HG03460 (cell line): ENCODE data around the gene RAD51D.
A peak's percentile ranks its signal among the peaks of the same experiment; 100 is the strongest.
"Not testable (repeated sequence)": the region's sequence is repeated elsewhere in the genome, so short reads cannot be mapped to it uniquely, and the experiment has no call there.

ENCODE experiments used
- ATAC-seq: cut with Tn5 transposase; IDR thresholded peaks from one replicate; pipeline ENCODE4 v1.9.1; 2021; ENCODE audit not compliant: unreplicated experiment

The RAD51D gene

DNA sequence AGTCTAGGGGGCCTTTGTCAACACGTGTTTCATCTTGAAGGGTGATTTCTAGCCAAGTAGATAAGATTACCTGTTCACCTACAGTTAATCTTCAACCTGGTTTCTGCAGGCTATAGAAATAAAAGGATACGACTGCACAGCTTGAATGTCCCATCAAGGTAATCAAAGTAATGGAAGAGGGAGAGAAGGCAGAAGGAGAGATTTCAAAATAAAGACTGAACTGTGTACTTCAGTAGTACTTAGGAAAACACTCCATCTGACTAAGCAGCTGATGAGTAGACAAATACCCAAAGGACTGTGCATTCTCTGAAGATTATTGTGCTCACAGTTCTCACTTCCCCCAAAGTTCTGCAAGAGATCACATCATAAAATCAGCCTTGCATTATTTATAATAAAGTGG lies 50.3 kb downstream of the RAD51D start:
- no peak for ATAC-seq

DNA sequence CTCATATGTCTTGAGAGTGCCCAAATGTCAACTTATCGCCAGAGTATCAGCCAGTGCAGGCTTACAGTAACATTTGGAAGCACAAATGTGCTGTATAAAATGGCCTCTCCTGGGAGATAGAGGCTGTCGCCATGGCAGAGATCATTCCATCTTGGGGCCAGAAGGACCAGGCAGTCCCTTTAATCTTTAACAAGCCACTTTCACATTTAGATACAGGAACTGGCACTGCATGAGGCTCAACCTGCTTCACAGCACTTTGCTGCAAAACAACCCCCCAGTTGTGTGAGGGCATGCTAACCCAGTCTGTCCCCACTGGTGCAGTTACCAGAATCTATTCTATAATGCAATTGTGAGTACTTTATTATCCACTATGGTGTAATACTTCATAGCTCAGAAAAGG lies 51.4 kb downstream of the RAD51D start:
- no peak for ATAC-seq

DNA sequence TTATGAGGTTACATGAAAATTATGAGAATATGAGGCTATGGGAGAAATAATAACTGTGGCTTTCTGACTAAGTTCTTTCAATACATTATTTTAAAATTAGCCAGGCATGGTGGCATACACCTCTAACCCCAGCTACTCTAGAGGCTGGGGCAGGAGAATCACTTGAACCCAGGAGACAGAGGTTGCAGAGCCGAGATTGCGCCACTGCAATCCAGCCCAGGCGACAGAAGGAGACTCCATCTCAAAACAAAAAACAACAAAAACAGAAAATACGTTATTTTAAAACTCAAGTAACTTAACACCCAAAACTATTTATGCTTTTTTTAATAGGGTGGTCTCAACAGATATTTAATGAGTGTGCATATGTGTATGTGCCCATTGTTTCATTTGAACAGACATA lies 53.8 kb downstream of the RAD51D start:
- no peak for ATAC-seq

DNA sequence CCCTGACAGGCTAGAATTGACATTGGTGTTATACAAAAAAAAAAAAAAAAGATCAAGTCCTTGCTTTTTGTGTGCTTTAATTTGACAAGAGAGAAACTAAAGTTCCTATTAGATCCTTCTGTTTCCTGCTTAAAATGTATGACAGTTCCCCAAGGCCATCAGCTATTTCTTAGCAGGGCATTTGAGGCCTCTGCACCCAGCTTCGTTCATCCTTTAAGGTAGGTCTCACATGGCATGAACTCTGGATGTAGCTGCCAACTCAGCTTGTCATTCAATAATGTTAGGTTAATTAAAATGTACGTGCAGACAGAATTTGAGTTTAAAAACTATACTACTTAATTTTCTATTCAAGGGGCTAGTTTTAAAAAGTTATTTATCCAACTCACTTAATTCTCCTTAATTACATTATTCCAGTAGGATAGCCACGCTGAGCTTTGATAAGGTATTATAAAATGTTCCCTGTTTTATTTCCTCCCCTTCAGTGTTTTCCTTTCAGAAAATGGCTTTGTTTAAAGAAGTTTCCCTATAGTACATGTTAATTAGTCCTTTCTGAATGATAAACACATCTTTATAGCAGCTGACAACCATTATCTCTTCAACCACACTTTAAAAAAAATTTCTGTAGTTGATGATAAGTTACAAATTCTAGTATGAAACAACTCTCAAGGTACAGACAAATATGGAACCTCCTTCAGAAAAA lies 55.0 kb downstream of the RAD51D start:
- no peak for ATAC-seq

DNA sequence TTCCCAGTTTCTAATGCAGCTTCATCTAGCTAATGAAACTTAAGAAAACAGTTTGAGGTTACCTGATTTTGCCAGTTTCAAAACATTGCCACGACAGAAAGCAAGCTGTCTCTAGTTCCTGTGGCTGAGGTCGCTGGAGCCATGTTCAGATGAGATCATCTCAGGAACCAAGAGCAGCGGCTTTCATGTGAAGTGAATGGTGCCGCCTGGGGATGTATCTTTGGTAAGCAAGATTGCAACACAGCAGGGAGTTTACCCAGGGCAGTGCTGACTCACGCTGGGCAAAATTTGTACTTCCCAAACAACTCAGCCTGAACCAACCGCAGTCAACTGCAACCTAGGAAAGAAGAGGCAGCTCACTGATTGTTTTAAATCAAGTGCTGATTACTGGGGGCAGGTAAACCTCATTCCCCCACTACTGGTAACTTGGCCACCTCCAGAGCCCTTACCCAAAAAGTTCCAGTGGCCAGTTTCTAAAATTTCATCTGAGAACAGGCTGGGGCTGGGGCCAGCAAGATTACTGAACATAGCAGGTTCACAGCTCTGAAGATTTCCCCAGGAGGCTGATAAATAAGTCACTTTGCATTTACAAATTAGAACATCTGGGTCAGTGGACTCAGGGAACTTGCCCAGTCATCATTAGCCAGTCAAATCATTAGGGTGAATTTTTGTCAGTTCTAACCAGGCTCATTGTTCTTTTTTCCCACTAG lies 56.0 kb downstream of the RAD51D start, which contains the start of gene RFFL:
RFFL (minus strand) TSS at position 194 of the 710 bp plus-strand sequence. CDS start 37,154 bp downstream, outside the sequence.
- peak; percentile 86 for ATAC-seq

DNA sequence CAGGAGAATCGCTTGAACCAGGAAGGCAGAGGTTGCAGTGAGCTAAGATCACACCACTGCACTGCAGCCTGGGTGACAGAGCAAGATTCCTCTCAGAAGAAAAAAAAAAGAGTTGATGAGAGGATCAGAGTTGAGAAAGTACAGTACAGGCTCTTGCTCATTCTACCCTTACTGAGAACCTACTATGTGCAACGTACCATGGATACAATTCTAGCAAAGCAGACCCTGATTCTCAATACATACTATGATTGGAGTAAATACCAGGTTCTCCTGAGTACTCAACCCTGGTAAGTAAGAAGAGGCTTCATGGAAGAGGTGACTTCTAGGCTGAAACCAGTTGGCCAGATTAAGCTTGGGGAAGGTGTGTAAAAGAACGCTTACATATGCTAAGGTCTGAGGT lies 57.4 kb downstream of the RAD51D start:
- no peak for ATAC-seq

DNA sequence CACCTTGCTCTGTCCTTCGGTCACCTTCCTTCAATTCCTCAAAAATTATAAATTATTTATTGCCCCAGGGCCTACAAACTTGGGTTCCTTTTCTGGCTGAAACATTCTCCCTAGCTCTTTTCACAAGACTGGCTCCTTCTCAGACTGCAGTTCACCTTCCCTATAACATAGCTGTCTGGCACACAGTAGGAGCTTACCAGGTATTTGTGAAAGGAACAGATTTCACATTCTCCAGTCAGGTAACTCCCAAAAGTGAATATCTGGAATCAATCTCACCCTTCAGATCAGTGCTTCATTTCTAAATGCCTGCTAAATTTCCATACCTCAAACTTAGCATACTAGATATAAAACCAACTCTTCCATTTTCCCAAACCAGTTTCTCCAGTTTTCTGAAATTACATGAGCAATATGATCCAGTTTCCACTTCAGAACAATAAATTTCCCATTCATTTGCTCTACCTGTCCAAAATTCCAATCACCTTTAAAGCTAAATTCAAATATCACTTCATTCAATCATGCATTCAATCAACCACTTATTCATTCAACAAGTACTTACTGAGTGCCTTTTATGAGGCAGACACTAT lies 62.2 kb downstream of the RAD51D start:
- no peak for ATAC-seq

DNA sequence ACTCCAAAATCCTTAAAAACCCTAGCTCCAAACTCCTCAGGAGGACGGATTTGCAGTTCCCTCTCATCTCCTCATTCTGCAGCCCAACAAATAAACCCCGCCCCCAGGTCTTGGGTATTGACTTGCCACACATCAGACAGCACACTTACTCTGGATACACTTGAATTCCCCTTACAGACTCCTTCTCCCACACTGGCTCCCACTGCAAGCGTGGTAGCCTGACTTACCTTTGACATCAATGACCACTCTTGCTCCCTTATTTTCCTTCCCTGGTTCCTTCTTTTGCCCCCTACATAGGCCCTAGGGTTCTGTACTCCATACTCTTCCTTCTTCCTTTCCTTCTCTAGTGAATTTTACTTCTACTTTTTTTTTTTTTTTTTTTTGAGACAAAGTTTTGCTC lies 63.6 kb downstream of the RAD51D start:
- no peak for ATAC-seq

DNA sequence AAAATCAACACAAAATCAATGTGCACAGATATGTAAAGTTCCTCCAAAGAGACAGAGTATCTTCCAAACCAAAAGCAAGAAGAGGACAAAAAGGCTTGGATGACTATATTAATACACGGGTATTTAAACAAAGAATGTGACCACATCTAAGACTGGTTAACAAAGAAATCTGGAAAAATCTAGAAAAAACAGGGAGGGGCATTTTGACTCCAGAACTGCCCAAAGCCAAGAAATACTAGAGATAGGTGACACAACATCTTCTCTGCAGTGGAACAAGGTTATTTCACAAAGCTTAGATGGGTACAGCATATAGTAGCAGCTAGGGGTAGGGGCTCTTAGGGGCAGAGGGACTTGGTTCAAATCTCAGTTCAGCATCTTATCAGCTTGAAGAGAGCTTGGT lies 66.5 kb downstream of the RAD51D start:
- no peak for ATAC-seq

DNA sequence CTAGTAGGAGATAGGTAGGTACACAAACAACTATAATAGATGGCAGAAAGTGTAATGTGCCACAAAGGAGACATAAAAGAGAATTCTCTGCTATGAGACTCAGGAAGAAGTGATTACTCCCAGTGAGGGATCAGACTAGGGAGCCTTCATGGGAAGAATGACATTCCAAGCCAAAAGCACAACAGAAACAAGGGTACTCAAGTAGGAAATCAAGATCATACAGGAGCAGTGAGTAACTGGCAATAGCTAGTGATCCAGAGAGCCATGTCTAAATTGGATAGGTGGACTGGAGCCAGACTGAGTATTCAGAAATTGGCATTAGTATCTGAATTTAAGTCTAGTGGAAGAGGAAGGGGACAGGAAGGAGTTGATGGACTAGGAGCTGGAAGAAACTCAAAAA lies 66.9 kb downstream of the RAD51D start:
- no peak for ATAC-seq

DNA sequence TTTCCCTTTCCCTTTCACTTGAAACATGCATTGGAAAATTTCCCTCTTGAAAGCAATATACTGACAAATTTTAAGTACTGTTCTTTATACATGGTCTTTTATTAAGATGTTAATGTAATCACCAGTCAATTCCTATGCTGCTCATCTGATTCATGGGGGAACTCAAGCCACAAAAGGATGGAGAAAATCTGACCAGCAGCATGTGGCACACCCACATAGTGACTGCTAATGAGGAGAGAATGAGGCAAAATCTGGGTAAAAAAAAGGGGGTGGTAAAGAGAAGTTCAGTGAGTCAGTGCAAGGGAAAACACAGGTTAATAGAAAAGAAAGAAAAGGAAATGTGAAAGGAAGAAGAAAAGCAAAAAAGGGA lies 67.4 kb downstream of the RAD51D start:
- ATAC-seq: no peak

DNA sequence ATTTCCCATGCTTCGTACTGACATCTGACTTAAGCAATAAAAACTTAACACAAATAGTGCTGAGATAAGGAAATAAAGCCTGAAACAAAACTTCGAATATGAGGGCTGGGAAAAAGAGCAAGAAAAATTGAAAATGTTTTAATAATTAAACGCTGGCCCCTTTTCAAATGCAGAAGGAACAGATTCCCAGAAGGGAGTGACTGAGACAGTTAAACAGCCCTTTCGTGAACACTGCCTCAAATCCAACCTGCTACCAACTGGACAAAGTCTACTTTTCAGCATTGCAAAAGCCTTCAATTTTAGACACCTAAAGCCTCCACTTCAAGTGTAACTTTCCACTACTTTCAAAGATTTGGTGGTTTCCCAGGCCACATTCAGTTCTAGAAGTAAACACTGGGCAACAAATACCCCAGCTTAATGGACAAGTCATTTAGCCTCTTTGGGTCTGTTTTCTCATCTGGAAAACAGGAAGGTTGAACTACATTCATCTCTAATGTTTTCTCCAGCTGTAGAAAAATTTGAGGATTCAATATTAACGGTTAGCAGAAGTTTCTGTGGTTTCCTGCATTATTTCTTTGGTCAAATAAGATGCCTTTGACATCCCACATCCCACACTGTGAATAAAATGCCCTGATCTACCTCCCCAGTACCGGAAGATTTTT lies 68.0 kb downstream of the RAD51D start:
- ATAC-seq: peak; percentile 34

DNA sequence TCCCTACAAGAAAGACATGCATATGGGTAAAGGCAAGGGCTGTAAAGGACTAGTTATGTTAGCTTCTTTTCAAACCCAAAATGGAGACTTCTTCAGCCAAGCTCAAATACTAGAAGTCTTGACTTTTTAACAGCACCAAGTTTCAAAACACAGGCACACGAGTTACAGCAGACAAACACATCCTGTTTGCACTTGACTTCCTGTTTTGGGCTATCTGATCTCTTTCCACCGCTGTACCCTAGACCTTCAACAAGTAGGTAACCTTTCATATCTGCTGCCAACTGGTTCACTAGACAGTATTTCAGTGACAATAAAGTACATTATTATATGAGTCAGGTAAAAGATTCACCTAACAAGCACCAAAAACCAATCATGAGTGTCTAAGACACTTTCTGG lies 68.5 kb downstream of the RAD51D start:
- ATAC-seq: peak; percentile 61

DNA sequence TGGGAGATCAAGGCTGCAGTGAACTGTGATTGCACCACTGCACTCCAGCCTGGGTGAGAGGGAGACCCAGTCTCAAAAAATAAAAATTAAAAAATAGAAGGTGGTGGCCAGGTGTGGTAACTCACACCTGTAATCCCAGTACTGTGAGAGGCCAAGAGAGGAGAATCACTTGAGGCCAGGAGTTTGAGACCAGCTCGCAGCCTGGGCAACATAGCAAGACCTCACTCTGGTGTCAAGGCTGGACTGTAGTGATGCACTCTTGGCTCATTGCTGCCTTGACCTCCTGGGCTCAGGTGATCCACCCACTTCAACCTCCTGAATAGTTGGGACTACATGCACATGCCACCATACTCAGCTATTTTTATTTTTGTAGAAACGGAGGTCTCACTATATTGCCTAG lies 69.5 kb downstream of the RAD51D start:
- ATAC-seq: no peak

DNA sequence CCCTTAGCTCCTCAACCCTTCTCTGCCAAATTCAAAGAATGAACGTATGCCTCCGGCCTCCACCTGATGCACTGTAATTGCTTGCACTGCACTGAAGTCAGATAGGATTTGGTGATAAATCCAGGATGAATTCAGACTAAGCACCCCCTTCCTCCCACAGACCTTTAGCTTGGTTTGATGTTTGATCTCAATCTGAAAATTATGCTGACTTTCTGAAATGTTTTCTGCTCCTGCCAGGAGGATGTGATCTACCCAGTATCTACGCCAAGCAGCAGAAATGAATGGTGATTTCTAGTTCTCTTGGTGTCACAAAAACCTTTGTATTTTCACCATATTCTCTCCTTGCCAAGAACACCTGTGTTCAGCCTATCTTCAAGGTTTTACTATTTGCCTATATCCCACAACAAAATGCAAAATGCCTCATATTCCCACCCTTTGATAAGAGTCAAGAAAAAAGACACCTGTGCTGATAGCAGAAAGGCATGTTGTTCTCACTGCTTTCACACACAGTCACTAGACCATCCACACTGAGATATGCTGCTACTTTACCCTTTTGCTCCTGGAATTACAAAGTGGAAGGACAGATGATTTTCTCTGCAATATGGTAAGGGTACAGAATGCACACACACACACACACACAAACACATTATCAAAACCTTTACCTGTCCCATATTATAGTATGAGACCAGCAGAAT lies 70.8 kb downstream of the RAD51D start:
- no peak for ATAC-seq

DNA sequence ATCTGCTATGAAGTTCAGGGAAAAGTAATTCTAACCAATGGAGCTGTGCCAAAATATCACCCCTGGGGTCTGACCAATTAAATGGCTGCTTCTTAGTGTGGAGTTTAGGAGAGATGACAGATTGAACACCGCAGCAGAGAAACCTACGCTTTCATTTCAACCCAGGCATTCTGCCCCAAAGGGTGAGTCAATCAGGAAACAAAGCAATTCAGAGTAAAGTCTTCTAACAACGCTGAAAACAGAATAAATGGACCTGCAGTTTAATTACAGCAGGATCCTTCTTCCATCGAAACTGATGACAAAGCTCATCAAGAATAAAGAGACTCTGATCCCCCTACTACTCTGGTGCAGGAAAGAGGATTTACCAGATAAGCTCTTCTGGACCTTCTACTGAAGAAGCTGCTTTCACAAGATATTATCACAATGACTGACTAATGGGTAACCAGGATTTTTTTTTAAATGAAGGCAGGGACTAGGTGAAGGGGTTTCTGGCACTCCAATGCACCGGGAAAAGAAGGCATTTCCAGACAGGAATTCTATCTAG lies 72.8 kb downstream of the RAD51D start:
- no peak for ATAC-seq

DNA sequence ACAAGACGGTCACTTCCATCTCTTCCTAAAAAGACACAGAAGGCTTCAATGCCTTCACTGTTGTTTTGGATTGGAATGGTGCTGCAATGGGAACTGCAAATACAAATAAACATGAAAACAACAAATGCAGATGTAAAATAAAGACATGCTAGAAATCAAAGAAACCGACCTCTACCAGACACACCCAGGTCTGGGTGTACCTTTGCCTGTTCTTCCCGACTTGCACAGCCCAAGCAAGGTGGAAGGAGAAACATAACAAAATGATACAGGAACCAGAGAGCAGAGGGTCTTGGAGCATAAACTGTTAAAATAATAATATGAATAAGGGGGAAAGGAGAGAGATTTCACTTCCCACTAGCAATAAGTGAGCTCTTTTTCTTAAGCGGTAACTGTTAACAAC lies 73.4 kb downstream of the RAD51D start:
- no peak for ATAC-seq

DNA sequence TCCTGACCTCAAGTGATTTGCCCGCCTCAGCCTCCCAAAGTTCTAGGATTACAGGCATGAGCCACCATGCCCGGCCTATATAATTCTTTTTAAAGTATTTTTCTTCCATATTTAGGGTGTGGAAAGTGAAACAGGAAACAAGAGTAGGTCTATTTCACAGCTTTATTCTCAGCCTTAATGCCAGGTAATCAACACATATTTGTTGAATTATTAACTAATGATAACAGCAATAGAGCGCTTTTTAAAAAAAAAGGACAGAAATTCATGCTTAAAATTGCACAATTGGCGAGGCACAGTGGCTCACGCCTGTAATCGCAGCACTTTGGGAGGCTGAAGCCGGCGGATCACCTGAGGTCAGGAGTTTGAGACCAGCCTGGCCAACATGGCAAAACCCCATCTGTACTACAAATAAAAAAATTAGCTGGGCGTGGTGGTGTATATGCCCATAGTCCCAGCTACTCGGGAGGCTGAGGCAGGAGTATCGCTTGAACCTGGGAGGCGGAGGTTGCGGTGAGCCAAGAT lies 74.1 kb downstream of the RAD51D start:
- not testable (repeated sequence) for ATAC-seq

DNA sequence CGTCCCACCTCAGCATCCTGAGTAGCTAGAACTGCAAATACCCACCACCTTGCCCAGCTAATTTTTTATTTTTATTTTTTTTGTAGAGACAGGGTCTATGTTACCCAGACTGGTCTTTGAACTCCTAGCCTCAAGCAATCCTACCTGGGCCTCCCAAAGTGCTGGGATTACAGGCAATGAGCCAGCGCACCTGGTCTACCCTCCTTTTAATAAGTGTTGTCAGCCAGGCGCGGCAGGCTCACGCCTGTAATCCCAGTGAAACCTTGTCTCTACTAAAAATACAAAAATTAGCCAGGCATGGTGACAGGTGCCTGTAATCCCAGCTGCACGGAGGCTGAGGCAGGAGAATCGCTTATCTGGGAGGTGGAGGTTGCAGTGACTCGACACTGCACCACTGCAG lies 75.5 kb downstream of the RAD51D start:
- ATAC-seq: no peak
